22Rv1 (cell line): ENCODE data around the gene CERS3.
A peak's percentile ranks its signal among the peaks of the same experiment; 100 is the strongest.

Experiments used
- H3K27ac ChIP-seq: fragments of 450-650 bp; 2 replicates; pipeline ENCODE4 v1.5.1; 2017
- CTCF ChIP-seq: fragments of 450-650 bp; IDR thresholded peaks from 2 replicates; pipeline ENCODE4 v1.5.1; 2017; ENCODE audit warnings: mild to moderate bottlenecking
- ZFX ChIP-seq: fragments of 450-650 bp; IDR thresholded peaks from 2 replicates; pipeline ENCODE4 v1.6.1; 2017; ENCODE audit warnings: antibody characterized with exemption, borderline replicate concordance

CERS3 gene

GRCh38 chr15:100385300-100386050, 143.3 kb downstream of the CERS3 start:
- no peak overlapping the region for H3K27ac ChIP-seq
- no peak for TF ChIP-seq ZFX
- no peak for TF ChIP-seq CTCF

DNA sequence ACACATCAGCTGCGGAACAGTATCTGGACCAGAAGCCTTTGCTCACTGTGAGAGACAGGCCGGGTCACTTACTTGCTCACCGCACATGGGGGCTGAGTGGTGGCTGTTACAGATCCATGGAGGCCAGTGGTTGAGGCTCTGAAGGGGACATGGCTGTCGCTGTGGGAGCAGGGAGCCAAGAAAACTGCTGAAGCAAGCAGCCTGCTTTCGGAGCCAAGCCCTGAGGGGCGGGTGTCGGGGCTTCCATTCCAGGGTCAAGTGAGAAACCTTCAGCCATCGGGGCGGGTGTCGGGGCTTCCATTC, 144.7 kb downstream of the CERS3 start:
- peak; percentile 15; the same call in 1 of the 2 replicates for TF ChIP-seq CTCF
- TF ChIP-seq ZFX, result no peak
- H3K27ac ChIP-seq, result no peak overlapping the region

GRCh38 chr15:100383302-100384107, 145.2 kb downstream of the CERS3 start:
- TF ChIP-seq ZFX (no peak), CTCF (peak; percentile 37)
- H3K27ac ChIP-seq, result no peak overlapping the region

DNA sequence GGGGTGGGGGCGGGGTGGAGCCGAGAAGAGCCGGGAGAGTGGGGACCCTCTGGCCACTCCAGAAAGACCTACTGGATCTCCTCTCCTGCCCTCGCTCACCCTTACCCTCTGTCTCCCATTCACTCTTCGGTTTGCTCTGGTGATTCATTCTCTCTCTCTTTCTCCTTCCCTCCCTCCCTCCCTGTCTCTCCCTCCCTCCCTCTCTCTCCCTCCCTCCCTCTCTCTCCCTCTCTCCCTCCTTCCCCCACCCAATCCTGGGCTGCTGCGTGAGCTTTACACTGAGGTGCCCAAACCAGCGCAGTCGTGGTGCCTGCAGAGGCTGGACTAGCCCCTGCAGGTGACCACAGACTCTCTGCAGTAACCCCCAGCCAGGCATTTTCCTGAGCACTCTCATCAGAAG, 154.8 kb downstream of the CERS3 start:
- H3K27ac ChIP-seq, result no peak overlapping the region
- no peak for TF ChIP-seq CTCF
- TF ChIP-seq ZFX, result no peak

GRCh38 chr15:100373120-100373896, 155.4 kb downstream of the CERS3 start:
- TF ChIP-seq ZFX, result no peak
- no peak for TF ChIP-seq CTCF
- H3K27ac ChIP-seq, result no peak overlapping the region

DNA sequence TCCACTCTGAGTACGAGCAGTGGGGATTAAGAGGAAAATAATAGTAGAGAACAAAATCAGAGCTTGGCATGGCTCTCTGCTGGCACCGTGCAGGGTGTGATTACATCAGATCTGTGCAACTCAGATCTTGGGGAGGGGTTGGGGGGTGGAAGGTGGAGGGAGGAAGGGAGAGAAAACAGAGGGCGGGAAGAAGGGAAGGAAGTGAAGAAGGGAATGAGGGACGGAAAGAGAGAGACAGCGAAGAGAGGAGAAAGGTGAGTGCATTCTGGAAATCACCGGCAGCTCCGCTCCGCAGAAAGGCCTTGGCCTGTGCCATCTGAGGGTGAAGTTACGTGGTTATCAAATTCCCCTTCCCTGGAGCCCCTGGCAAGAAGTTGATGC, 156.0 kb downstream of the CERS3 start:
- H3K27ac ChIP-seq, result no peak overlapping the region
- TF ChIP-seq ZFX, result no peak
- TF ChIP-seq CTCF, result no peak

DNA sequence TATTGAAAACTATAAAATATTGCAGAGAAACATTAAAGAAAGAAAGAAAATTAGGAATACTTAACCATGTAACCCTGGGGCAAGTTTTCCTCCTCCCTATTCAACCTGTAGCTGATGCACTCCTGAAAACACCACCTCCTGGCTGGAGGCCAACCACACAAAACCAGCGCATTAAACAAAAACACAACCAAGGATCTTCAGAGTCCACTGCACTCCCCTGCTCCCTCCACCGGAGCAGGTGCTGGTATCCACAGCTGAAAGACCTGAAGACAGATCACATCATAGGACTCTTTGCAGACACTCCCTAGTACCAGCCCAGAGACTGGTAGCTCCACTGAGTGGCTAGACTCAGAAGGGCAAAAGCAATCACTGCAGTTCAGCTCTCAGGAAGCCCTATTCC, 173.4 kb downstream of the CERS3 start:
- TF ChIP-seq ZFX, result no peak
- no peak for TF ChIP-seq CTCF
- no peak overlapping the region for H3K27ac ChIP-seq
